Measurements from ENCODE around the gene SLC35D3.
"Not testable (repeated sequence)": the region's sequence is repeated elsewhere in the genome, so short reads cannot be mapped to it uniquely, and the experiment has no call there.

The SLC35D3 gene

DNA sequence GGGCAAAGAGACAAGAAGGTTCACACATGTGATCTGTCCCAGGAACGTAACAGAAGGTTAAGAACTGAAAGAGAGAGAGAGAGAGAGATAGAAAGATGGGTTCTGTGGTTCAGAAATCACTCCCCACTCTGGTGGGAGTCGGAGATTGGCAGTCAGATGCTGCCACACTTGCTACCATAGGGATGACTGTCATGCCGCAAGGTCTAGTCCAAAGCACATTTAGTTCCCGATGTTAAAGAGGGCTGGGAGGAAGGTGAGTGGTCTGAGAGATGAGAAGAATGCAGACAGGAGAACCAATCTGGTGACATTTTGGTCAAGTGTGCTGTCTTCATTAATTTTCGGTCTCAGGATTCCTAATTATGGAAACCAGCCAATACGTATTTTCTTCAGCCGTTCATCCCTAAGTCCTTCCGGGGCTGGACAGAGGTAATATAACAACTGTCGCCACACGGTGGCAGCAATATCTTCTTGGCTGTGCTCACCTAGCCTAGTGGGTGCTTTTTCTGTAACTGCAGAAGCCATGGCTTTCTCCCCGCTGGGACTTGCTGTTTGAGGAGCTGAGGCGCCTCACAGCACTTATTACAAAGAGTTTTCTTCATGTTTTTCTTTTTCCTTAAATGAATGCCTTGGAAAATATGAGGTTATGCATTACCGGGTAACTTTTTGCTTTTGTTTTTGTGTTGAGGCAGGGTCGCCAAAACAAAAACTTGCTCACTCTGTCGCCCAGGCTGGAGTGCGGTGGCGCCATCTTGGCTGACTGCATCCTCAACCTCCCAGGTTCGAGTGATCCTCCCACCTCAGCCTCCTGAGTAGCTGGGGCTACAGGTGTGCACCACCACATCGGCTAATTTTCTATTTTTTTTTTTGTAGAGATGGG, 46.0 kb downstream of the SLC35D3 start:
- DNase-seq, result peak; percentile 57

DNA sequence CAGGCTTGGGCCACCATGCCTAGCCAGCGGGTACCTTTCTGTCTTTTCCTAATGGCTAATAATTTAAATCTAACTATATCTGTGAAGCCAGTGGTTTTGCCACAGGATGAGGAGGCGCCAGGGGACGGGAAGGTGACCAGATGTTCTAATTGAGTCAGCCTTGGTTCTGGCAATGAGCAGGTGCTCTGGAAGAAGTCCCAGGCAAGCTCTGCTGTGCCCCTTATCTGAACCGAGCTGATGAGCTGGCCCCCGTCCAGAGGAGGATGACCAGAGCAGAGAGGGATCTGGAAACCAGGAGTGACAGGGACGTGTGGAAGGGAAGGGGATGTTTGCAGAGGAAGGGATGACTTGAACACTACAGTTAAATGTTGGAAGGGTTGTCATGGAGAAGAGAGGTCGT, 46.7 kb downstream of the SLC35D3 start:
- no peak for DNase-seq

DNA sequence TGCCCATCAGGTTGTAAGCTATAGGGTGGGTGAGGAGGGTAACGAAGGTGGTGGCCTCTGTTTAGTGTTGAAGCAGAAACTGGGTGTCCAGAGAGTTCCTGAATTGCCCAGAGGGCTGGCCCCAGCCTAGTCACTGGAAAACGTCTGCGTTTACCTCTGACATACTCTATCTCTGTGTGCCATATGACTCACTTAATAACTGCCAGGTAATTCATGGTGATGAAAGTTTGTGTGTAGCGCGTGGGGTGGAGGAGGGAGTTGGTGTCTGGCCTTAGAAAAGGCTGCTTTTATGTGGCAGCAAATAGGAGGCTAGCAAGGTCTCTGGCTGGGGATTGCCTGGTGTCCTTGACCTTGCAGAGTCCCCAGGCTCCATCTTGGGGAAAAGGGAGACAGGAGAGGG, 47.3 kb downstream of the SLC35D3 start:
- peak; percentile 25 for DNase-seq

DNA sequence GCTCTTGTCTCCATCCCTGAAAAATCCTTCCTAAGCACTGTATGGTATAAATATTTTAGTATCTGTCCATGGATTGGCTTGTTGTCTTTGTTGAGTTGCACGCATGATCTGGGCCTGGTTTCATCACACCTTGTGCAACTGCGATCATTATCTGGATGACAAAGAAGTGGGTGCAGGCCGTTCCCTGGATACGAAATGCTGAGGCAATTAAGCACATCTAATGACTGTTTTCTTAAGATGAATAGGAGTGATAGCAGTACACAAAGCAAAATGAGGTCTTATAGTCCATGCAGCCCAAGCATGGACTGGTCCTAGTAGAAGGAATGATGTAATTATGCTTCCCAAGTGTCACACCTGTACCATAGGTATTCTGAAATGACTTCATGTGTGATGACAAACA, 47.8 kb downstream of the SLC35D3 start:
- DNase-seq, result no peak

DNA sequence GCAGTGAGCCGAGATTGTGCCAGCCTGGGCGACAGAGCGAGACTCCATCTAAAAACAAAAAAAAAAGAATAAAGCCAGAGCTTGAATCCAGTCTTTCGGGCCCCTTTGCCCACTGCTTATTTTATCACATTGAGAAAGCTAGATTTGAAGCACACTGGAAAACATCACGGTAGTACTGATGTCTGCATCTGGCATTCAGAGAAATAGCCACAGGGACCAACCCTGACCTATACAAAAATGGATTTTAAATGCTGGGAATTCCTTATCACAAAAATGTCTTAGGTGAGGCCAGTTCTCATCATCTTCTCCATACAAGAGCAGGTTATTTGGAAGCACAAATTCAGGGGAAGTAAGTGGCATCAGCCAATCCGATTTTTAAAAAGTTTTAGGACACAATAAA, 49.5 kb downstream of the SLC35D3 start:
- no peak for DNase-seq

DNA sequence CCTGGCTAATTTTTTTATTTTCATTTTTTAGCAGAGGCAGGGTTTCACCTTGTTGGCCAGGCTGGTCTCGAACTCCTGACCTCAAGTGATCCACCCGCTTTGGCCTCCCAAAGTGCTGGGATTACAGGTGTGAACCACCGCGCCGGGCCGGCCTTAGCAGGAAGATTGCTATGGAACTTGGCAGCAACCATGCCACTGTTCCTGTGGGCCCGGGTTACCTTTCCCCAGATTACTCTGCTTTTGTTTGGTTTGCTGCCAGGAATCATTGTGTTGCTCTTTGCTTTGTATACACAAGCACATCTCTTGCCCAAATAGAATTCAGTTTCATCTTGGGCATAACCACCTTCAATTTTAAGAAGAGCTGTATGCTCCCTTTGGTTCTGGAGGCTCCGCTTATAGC, 51.7 kb downstream of the SLC35D3 start:
- not testable (repeated sequence) for DNase-seq

Measured in NCI-H226 (cell line).